Karpas-422 (cell line): Measurements from ENCODE around the gene RPS10. TPM values are rescaled to one million over a fixed set of nuclear protein-coding genes. Genes with fewer than 3 reads are reported as not detected.
"Not testable (repeated sequence)": the region's sequence is repeated elsewhere in the genome, so short reads cannot be mapped to it uniquely, and the experiment has no call there.

Source experiments
- DNase-seq: peaks from one replicate; pipeline ENCODE4 v3.0.0-alpha.2; 2015
- H2AFZ ChIP-seq: fragments of 200-600 bp; sonication (generic); 2 replicates; pipeline ENCODE4 v1.6.1; 2014; ENCODE audit warnings: antibody characterized with exemption, low read length, mixed read lengths
- H3K27ac ChIP-seq: fragments of 200-600 bp; sonication (generic); 2 replicates; pipeline ENCODE4 v1.5.1; 2014; ENCODE audit warnings: mild to moderate bottlenecking, low read length, moderate library complexity
- H3K27me3 ChIP-seq: fragments of 200-600 bp; sonication (generic); 2 replicates; pipeline ENCODE4 v1.6.1; 2014; ENCODE audit warnings: low read length, mixed read lengths
- H3K36me3 ChIP-seq: fragments of 200-600 bp; sonication (generic); 2 replicates; pipeline ENCODE4 v1.6.1; 2014; ENCODE audit warnings: low read length, mixed read lengths; ENCODE audit not compliant: insufficient read depth
- H3K4me1 ChIP-seq: fragments of 200-600 bp; sonication (generic); 2 replicates; pipeline ENCODE4 v1.6.1; 2014; ENCODE audit warnings: mild to moderate bottlenecking, low read length, mixed read lengths
- H3K4me2 ChIP-seq: fragments of 200-600 bp; sonication (generic); 2 replicates; pipeline ENCODE4 v1.6.1; 2014; ENCODE audit warnings: low read length, low read depth, mild to moderate bottlenecking; ENCODE audit not compliant: poor library complexity, severe bottlenecking
- H3K4me3 ChIP-seq: fragments of 200-600 bp; sonication (generic); 2 replicates; pipeline ENCODE4 v1.5.1; 2014; ENCODE audit warnings: mild to moderate bottlenecking, antibody characterized with exemption, low read length, mixed read lengths
- H3K79me2 ChIP-seq: fragments of 200-600 bp; sonication (generic); 2 replicates; pipeline ENCODE4 v1.6.1; 2014; ENCODE audit warnings: mild to moderate bottlenecking, low read length, mixed read lengths
- H3K9ac ChIP-seq: fragments of 200-600 bp; sonication (generic); 2 replicates; pipeline ENCODE4 v1.6.0; 2014; ENCODE audit warnings: low read length
- H3K9me2 ChIP-seq: fragments of 200-600 bp; sonication (generic), shearing (Covaris generic); replicated peaks from 2 replicates; pipeline ENCODE4 v1.6.0; 2014; ENCODE audit warnings: mild to moderate bottlenecking, low read length, moderate library complexity; ENCODE audit not compliant: insufficient read depth
- H3K9me3 ChIP-seq: fragments of 300-700, 200-600 bp; sonication (generic); 2 replicates; pipeline ENCODE4 v1.6.1; 2014; ENCODE audit warnings: low read length, mixed read lengths
- H4K20me1 ChIP-seq: fragments of 200-600 bp; sonication (generic); 2 replicates; pipeline ENCODE4 v1.6.1; 2014; ENCODE audit warnings: mild to moderate bottlenecking, antibody characterized with exemption, low read length, low read depth; ENCODE audit not compliant: insufficient read depth
- total RNA-seq: library from RNA; depleted of rRNA; stranded (reverse); fragments of >200 nt; shearing (Covaris generic); gene quantifications from 2 replicates; pipeline ENCODE4 v1.2.3, GENCODE V29; 2014; ENCODE audit warnings: low replicate concordance

RPS10 gene
- total RNA-seq, 1 experiment from 2014 or later = 2,938 TPM

DNA sequence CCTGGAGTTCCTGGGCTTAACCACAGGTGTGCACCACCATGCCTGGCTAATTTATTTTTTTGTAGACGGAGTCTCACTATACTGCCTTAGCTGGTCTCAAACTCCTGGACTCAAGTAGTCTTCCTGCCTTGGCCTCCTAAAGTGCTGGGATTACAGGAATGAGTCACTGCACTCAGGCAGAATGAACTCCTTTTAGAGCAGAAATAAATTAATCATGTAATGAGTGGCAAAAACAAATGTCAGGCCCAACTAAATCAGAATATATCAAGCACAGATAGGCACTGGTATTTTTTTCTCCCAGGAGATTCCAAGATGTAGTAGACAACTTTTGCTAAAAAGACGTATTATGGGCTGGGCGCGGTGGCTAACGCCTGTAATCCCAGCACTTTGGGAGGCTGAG is 2.6 kb downstream of the RPS10 start:
- H2AFZ ChIP-seq = no peak overlapping the region
- no peaks in the 10 kb centered on the region for H3K27me3 ChIP-seq
- H3K4me1 ChIP-seq = peaks cover 20% of the 10 kb centered on the region
- no peak overlapping the region for H3K4me2 ChIP-seq
- DNase-seq = no peak
- no peak overlapping the region for H3K4me3 ChIP-seq
- peaks cover 33% of the 10 kb centered on the region for H3K79me2 ChIP-seq
- H3K9ac ChIP-seq = no peak overlapping the region
- peaks cover 31% of the 10 kb centered on the region; the same call in 1 of the 2 replicates for H4K20me1 ChIP-seq
- no peak overlapping the region for H3K27ac ChIP-seq
- H3K9me2 ChIP-seq = no peaks in the 10 kb centered on the region
- peaks cover 58% of the 10 kb centered on the region for H3K36me3 ChIP-seq
- no peaks in the 10 kb centered on the region for H3K9me3 ChIP-seq

DNA sequence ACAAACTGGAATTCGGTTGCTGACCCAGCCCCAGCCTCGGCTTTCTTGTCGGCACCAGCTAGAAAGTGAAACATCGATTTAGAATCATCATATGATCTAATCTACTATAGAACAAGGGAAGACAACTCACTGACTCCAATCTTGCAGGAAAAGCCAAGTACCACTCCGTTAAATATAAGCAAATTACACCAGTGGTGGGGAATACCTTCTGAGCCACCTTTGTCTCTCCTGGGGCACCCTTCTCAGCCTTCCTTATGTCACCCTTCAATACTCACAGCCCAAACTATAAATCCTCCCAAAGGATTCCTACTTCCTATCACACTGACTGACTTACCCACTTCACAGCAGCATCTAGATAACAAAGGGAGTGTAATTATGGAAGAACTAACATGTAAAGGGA is 7.5 kb downstream of the RPS10 start:
- H3K4me1 ChIP-seq = peaks cover 3% of the 10 kb centered on the region; the same call in 1 of the 2 replicates

DNA sequence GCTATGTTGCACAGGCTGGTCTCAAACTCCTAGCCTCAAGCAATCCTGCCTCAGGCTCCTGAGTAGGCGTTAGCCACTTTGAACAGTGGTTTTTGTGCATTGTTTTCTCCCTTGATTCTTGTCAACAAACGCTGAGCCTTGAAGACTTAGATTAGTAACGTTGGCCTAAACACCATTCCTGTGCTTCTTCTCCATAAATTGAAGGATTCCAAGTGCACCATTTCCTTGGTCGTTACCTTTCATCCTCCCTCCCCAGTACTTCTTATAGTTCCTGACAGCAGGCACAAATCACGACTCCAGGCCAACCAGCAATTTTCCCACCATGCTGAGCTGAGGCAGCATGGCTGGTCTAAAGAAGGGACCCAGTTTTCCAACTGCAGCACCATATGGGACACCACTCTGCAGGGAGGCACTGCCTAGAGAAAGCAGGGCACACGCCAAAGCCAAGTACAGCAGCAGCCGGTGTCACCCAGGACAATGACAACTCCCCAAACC is 8.9 kb downstream of the RPS10 start:
- Histone ChIP-seq H4K20me1 (peaks cover 18% of the 10 kb centered on the region; the same call in 1 of the 2 replicates), H3K27ac (no peak overlapping the region), H3K36me3 (peaks cover 44% of the 10 kb centered on the region), H3K9me3 (no peaks in the 10 kb centered on the region), H3K9ac (no peak overlapping the region), H3K27me3 (no peaks in the 10 kb centered on the region), H3K4me1 (no peaks in the 10 kb centered on the region), H3K79me2 (no peaks in the 10 kb centered on the region), H3K9me2 (no peaks in the 10 kb centered on the region), H2AFZ (no peak overlapping the region), H3K4me3 (no peak overlapping the region), H3K4me2 (no peak overlapping the region)
- peak; percentile 56 for DNase-seq

More for the DNA sequence above, 7.5 kb downstream of the RPS10 start:
- no peak overlapping the region for H2AFZ ChIP-seq
- H3K36me3 ChIP-seq = peaks cover 59% of the 10 kb centered on the region
- H3K79me2 ChIP-seq = peaks cover 8% of the 10 kb centered on the region
- peaks cover 25% of the 10 kb centered on the region; the same call in 1 of the 2 replicates for H4K20me1 ChIP-seq
- no peaks in the 10 kb centered on the region for H3K27me3 ChIP-seq
- no peak for DNase-seq
- H3K27ac ChIP-seq = no peak overlapping the region
- no peak overlapping the region for H3K4me2 ChIP-seq
- H3K9me3 ChIP-seq = no peaks in the 10 kb centered on the region
- no peaks in the 10 kb centered on the region for H3K9me2 ChIP-seq
- no peak overlapping the region for H3K4me3 ChIP-seq
- H3K9ac ChIP-seq = no peak overlapping the region

DNA sequence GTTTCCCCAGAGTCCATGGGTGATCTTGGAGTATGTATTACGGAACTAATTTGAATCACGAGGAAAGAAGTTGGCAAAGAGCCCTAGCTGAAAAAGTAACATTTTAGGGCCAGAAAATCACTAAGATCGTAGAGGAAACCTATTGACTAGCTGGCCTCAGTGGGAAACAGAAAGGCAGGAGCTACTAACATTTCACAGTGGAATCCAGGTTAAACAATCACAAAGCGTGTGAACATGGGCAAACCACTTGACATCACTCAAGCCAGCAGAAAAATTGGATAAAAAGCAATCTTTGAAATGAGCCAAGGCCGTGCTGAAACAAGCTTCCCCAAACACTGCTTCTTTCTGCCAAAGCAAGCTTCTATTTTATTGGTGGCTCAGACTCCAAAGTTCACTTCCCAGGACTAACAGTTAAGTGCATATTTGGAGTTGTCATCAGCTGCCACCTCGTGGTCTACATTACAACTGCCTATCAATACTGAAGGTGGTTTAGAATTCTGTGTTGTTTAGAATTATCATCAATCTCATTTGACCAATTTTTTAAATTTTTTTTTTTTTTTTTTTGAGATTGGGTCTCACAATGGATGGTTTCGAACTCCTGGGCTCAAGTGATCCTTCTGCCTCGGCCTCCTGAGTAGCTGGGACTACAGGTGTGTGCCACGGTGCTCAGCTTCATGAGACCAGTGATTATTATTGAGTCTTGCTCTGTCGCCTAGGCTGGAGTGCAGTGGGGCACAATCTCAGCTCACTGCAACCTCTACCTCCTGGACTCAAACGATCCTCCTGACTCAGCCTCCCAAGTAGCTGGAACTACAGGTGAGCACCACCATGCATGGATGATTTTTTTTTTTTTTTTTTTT is 10.6 kb downstream of the RPS10 start:
- Histone ChIP-seq H3K4me1 (peaks cover 6% of the 10 kb centered on the region), H3K4me2 (no peak overlapping the region), H3K9me2 (no peaks in the 10 kb centered on the region), H3K36me3 (peaks cover 34% of the 10 kb centered on the region; the same call in 1 of the 2 replicates), H3K4me3 (no peak overlapping the region), H3K9me3 (no peaks in the 10 kb centered on the region), H3K9ac (no peak overlapping the region), H3K79me2 (no peaks in the 10 kb centered on the region), H2AFZ (no peak overlapping the region), H4K20me1 (peaks cover 13% of the 10 kb centered on the region; the same call in 1 of the 2 replicates), H3K27me3 (no peaks in the 10 kb centered on the region), H3K27ac (no peak overlapping the region)
- DNase-seq = peak; percentile 85

DNA sequence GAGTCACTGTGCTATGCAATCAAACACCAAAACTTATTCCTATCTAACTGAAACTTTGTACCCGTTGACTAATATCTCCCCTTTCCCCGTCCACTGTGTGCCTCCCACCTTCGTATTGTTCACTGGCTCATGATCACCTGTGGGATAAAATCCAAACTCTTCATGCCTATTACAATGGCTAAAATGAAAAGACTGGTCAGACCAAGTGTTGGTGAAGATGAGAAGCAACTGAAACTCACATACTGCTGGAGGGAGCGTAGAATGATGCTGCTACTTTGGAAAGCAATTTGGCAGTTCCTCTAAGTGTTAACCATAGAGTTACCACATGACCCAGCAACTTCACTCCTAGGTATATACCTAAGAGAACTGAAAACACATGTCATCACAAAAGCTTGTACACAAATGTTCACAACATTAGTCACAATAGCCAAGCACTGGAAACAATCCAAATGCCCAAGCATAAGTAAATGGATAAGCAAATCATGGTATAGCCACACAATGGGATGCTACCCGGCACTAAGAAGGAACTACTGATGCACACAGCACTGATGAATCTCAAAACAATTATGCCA is 13.1 kb downstream of the RPS10 start:
- Histone ChIP-seq H3K9me2 (no peaks in the 10 kb centered on the region), H3K36me3 (peaks cover 17% of the 10 kb centered on the region; the same call in 1 of the 2 replicates), H2AFZ (no peak overlapping the region), H3K9ac (no peak overlapping the region), H3K4me1 (peaks cover 6% of the 10 kb centered on the region), H3K27ac (no peak overlapping the region), H3K4me3 (no peak overlapping the region), H3K79me2 (no peaks in the 10 kb centered on the region), H3K27me3 (no peaks in the 10 kb centered on the region), H3K9me3 (no peaks in the 10 kb centered on the region), H4K20me1 (peaks cover 7% of the 10 kb centered on the region; the same call in 1 of the 2 replicates), H3K4me2 (no peak overlapping the region)
- no peak for DNase-seq

DNA sequence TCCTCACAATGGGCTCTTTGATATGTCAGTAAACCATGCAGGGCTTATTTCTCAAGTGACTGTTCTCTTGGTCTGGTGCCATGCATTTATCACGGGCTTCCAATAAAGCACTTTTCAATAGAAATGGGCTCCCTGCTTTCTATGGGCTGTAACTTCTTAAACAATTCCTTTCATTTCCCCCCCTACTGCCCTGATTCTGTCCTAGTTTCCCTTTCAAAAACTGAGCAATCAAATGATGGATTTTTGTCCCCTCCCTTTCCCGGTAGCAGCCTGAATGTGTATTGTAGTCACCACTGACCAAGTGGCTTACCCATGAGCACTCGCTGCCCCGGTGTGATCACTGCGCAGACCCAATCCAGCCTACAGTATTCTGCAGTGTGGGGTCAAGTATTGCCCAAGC is 13.9 kb downstream of the RPS10 start:
- H3K4me2 ChIP-seq = no peak overlapping the region
- no peaks in the 10 kb centered on the region for H3K79me2 ChIP-seq
- no peaks in the 10 kb centered on the region for H3K9me3 ChIP-seq
- H3K36me3 ChIP-seq = peaks cover 10% of the 10 kb centered on the region; the same call in 1 of the 2 replicates
- DNase-seq = no peak
- no peak overlapping the region for H3K9ac ChIP-seq
- H4K20me1 ChIP-seq = peaks cover 4% of the 10 kb centered on the region; the same call in 1 of the 2 replicates
- H2AFZ ChIP-seq = no peak overlapping the region
- no peak overlapping the region for H3K27ac ChIP-seq
- H3K9me2 ChIP-seq = no peaks in the 10 kb centered on the region
- no peak overlapping the region for H3K4me3 ChIP-seq
- H3K27me3 ChIP-seq = no peaks in the 10 kb centered on the region
- H3K4me1 ChIP-seq = peaks cover 6% of the 10 kb centered on the region

DNA sequence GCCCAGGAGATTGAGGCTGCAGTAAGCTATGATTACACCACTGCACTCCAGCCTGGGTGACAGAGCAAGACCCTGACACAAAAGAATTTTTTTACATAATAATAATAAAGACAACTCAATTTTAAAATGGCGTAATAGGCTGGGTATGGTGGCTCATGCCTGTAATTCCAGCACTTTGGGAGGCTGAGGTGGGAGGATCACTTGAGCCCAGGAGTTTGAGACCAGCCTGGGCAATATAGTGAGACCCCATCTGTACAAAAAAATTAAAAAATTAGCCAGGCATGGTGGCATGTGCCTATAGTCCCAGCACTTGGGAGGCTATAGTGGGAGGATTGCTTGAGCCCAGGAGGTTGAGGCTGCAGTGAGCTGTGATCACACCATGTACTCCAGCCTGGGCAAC is 18.0 kb downstream of the RPS10 start:
- not testable (repeated sequence) for H3K79me2 ChIP-seq, H3K27ac ChIP-seq, H3K4me3 ChIP-seq, H3K9me3 ChIP-seq, H2AFZ ChIP-seq, H3K36me3 ChIP-seq, H3K9me2 ChIP-seq, DNase-seq, H3K4me2 ChIP-seq, H4K20me1 ChIP-seq, H3K4me1 ChIP-seq, H3K27me3 ChIP-seq, H3K9ac ChIP-seq

DNA sequence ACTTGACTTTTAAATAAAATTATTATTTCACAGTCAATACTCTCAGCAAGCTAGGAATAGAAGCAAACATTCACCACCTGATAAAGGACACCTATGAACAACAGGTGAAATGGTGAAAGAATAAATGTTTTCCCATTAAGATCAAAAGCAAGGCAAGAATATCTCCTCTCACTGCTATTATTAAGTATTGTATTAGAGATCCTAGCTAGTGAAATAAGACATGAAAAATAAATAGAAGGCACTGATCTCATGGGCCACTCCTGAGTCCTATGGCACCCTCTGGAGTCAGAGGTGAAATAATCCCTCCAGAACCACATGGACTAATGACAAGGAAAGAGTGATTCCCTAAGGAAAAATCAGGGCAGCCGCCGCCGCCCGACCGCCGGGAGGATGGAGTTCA is 29.4 kb downstream of the RPS10 start:
- no peaks in the 10 kb centered on the region for H3K9me2 ChIP-seq
- H3K4me2 ChIP-seq = no peak overlapping the region
- no peak overlapping the region for H2AFZ ChIP-seq
- no peak overlapping the region for H3K27ac ChIP-seq
- peaks cover 3% of the 10 kb centered on the region for H3K9me3 ChIP-seq
- H3K9ac ChIP-seq = no peak overlapping the region
- DNase-seq = peak; percentile 49
- H3K79me2 ChIP-seq = peaks cover 13% of the 10 kb centered on the region
- H3K36me3 ChIP-seq = no peaks in the 10 kb centered on the region; the same call in 1 of the 2 replicates
- H3K4me3 ChIP-seq = no peak overlapping the region
- no peaks in the 10 kb centered on the region for H3K27me3 ChIP-seq
- H4K20me1 ChIP-seq = no peaks in the 10 kb centered on the region
- peaks cover 15% of the 10 kb centered on the region for H3K4me1 ChIP-seq
